Transverse colon (tissue), 4 donors: ENCODE results near the gene FDXR. TPM values are rescaled to one million over a fixed set of nuclear protein-coding genes. Genes with fewer than 3 reads are reported as not detected.

Source experiments
- DNase-seq: peaks from one replicate; pipeline ENCODE4 v3.0.0-alpha.2; 2019
- H3K27ac ChIP-seq, 4 donors: fragments of 200-600 bp; sonication (generic); 2 replicates each; pipeline ENCODE4 v1.5.1; 2016 to 2018; ENCODE audit warnings: inconsistent platforms in 4 of 4
- H3K27me3 ChIP-seq: fragments of 200-600 bp; sonication (generic); 2 replicates; pipeline ENCODE4 v1.5.1; 2017; ENCODE audit warnings: inconsistent platforms
- H3K36me3 ChIP-seq, 4 donors: fragments of 200-600 bp; sonication (generic); 2 replicates each; pipeline ENCODE4 v1.5.1; 2017 to 2019; ENCODE audit warnings: inconsistent platforms in 4 of 4
- H3K4me1 ChIP-seq, 4 donors: fragments of 200-600 bp; sonication (generic); 2 replicates each; pipeline ENCODE4 v1.5.1; 2017 to 2020; ENCODE audit warnings: inconsistent platforms in 4 of 4
- H3K4me3 ChIP-seq, 4 donors: fragments of 200-600 bp; sonication (generic); 1 replicate in 1 of 4; 2 replicates in 3 of 4; pipeline versions ENCODE4 v1.5.1 to v1.6.1; 2017 to 2019; ENCODE audit warnings: inconsistent platforms in 4 of 4
- H3K9me3 ChIP-seq, 2 donors: fragments of 200-600 bp; sonication (generic); 2 replicates each; pipeline ENCODE4 v1.5.1; 2017 to 2019; ENCODE audit warnings: inconsistent platforms in 2 of 2
- EP300 ChIP-seq: sonication (generic); formaldehyde crosslinking; IDR thresholded peaks from one replicate; pipeline ENCODE4 v1.6.1; 2017; ENCODE audit warnings: antibody characterized with exemption, low read depth
- POLR2A ChIP-seq: fragments of 450-650 bp; IDR thresholded peaks from one replicate; pipeline ENCODE4 v1.6.1; 2016; ENCODE audit warnings: antibody characterized with exemption, mild to moderate bottlenecking, moderate library complexity
- POLR2AphosphoS5 ChIP-seq, 3 donors: sonication (generic); formaldehyde crosslinking; IDR thresholded peaks; one replicate each; pipeline ENCODE4 v1.6.1; 2016; ENCODE audit warnings: antibody characterized with exemption in 3 of 3
- WGBS, 2 donors: methylation state at CpG; one replicate each; pipeline ENCODE4 v1.1.5; 2018; ENCODE audit warnings: low coverage in 1 of 2; 5-methylcytosine and 5-hydroxymethylcytosine counted together
- in situ Hi-C, 4 donors: fragments of 200-750 bp; cut with MboI; loops; one replicate each; pipeline versions ENCODE4 v1.15.0 to v1.15.1; 2017; ENCODE audit warnings: low sequenced_read_pairs in 3 of 4, low pct_ligation_motif_present in 1 of 4, low pct_unique_long_range_greater_than_20kb in 1 of 4
- intact Hi-C: fragments of 100-400 bp; cut with DNase I; formaldehyde crosslinking; loops from one replicate; pipeline ENCODE4 v1.15.1; 2023; ENCODE audit warnings: low total_unique reads
- total RNA-seq, 4 donors: library from RNA; depleted of rRNA; stranded (reverse); fragments of >200 nt; gene quantifications; one replicate each; pipeline ENCODE4 v1.1.0, GENCODE V29; 2016
- TF ChIP-seq, protein P1 (sequence below), 5 experiments: fragments of 200-600 bp in 3 of 5; fragments of 450-650 bp in 2 of 5; sonication (generic) in 3 of 5; IDR thresholded peaks; 1 replicate in 2 of 5; 2 replicates in 3 of 5; pipeline ENCODE4 v1.5.1; 2016 to 2017; ENCODE audit warnings: antibody characterized with exemption in 5 of 5, inconsistent platforms in 3 of 5, mild to moderate bottlenecking in 2 of 5, moderate library complexity in 1 of 5

FDXR gene
- total RNA-seq, 4 donors from 2014 or later, result 5.8 to 16.2 (median 10.4) TPM

DNA sequence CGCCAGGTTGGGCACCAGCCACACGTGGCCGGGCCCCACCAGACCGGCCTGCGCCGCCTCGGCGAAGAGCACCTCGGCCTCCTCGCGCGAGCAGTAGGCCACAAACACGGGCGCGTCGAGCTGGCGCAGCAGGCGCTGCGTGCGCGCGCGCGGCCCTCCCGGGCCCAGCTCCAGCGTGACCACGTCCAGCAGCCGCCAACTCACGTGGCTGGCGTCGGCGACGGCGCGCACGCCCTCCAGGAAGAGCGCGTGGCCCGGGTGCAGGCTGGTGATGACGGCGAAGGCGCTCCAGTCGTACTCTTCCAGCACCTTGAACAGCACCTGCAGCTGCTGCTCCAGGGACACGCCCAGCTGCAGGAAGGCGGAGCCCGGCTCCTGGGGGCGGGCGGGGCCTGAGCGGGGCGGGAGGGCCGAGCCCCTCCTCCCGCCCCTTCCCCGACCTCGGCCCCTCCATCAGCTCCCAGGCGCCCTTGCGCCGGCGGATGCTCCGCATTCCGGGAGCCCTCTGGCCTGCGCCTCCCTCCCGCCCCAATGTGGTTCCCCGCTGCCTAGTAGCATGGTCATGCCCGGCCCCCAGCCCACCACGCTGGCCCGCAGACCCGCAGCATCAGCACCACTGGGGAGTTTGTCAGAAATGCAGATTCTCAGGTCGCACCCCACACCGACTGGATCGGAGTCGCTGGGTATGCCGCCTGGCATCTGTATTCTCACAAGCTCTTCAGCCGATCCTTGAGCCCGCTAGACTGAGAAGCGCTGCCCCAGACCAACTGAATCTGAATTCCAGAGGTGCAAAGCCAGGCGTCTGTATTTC is 20.4 kb downstream of the FDXR start:
- peak; percentile 27 for DNase-seq
- Histone ChIP-seq H3K9me3 (no peaks in the 10 kb centered on the region), H3K27me3 (peaks cover 77% of the 10 kb centered on the region), H3K4me1 (peaks cover 0 to 13% (median 11%) of the 10 kb centered on the region in 4 donors), H3K4me3 (no peak overlapping the region), H3K27ac (no peak overlapping the region), H3K36me3 (no peaks in the 10 kb centered on the region)
- TF ChIP-seq, protein P1, sequence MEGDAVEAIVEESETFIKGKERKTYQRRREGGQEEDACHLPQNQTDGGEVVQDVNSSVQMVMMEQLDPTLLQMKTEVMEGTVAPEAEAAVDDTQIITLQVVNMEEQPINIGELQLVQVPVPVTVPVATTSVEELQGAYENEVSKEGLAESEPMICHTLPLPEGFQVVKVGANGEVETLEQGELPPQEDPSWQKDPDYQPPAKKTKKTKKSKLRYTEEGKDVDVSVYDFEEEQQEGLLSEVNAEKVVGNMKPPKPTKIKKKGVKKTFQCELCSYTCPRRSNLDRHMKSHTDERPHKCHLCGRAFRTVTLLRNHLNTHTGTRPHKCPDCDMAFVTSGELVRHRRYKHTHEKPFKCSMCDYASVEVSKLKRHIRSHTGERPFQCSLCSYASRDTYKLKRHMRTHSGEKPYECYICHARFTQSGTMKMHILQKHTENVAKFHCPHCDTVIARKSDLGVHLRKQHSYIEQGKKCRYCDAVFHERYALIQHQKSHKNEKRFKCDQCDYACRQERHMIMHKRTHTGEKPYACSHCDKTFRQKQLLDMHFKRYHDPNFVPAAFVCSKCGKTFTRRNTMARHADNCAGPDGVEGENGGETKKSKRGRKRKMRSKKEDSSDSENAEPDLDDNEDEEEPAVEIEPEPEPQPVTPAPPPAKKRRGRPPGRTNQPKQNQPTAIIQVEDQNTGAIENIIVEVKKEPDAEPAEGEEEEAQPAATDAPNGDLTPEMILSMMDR (IDR thresholded peaks at IDR 0.05), result no peak
- no peak for TF ChIP-seq EP300
- 26% methylated on average over 46 of the region's 76 CpGs; no CpG with 5 or more reads in 1 of the 2 donors for WGBS, 2 donors
- in situ Hi-C loops, result loop anchor here in 2 of 4 donors (25.0 kb wide), 1 partner anchor 115 kb away; the partner anchor contains the start of genes NHERF1 (in 2 of the 2) and RAB37 (in 2 of the 2)
- intact Hi-C loops, result no loop called here

DNA sequence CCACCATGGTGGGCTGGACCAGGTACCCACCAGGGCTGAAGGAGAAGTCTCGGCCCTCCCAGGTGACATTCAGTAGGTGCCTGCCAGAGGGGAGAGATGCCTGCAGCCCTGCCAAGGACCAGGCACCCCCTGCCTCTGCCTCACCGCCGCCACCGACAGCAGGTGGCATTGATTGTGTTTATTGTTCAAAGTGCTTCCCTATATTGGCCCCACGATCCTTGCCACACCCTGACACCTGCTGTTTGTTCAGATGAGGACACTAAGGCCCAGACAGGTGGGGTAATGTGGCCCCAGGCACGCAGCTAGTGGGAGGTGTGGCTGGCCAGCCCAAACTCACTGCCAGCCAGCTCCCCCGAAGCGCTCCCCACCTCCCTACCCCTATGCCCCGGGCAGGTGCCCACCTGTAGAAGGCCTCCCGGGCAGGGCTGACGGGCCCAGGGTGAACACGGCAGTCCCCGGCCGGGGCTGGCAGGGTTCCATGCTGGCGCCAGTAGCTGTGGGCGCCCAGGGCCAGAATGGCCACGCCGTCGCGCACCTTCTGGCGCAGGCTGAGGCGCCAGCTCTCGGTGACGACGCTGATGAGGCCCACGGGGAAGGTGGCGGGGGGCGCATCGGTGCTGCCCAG is 21.1 kb downstream of the FDXR start:
- in situ Hi-C loops, result loop anchor here in 2 of 4 donors (25.0 kb wide), 1 partner anchor 114 kb away; the partner anchor contains the start of genes NHERF1 (in 2 of the 2) and RAB37 (in 2 of the 2)
- no peak for DNase-seq
- no peaks in the 10 kb centered on the region for H3K9me3 ChIP-seq
- intact Hi-C loops, result no loop called here
- peaks cover 70% of the 10 kb centered on the region for H3K27me3 ChIP-seq
- no peak overlapping the region for H3K4me3 ChIP-seq
- H3K4me1 ChIP-seq, result peaks cover 0 to 13% (median 11%) of the 10 kb centered on the region in 4 donors
- WGBS, 2 donors, result 61% methylated on average over 22 of the region's 29 CpGs; no CpG with 5 or more reads in 1 of the 2 donors
- H3K27ac ChIP-seq, result no peak overlapping the region
- TF ChIP-seq POLR2AphosphoS5 (IDR thresholded peaks at IDR 0.05) (peak in 1 of 3 donors; percentile 57), EP300 (no peak), POLR2A (no peak)
- TF ChIP-seq, protein P1 (IDR thresholded peaks at IDR 0.05), result no peak
- H3K36me3 ChIP-seq, result no peaks in the 10 kb centered on the region

DNA sequence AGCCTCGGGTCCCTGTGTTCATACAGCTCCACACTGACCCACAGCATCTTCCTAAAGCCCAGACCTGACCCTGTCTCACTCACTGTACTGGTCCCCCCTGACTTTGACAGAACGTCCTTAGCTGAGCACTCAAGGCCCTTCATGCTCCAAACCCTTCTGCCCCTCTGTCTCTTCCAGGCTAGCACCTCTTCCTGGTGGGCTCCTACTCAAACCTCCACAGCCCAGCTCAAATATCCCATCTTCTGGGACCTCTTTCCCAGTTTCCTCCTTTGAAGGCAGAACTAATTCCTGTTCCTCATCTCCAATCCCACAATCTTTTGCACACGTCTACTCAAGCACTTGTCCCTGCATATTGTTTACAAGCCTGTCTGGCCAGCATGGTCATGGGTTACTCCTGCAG is 21.9 kb downstream of the FDXR start:
- TF ChIP-seq EP300 (no peak), POLR2A (no peak), POLR2AphosphoS5 (IDR thresholded peaks at IDR 0.05) (no peak)
- TF ChIP-seq, protein P1 (IDR thresholded peaks at IDR 0.05), result no peak
- peaks cover 62% of the 10 kb centered on the region for H3K27me3 ChIP-seq
- peaks cover 0 to 13% (median 11%) of the 10 kb centered on the region in 4 donors for H3K4me1 ChIP-seq
- H3K4me3 ChIP-seq, result no peak overlapping the region
- no peak overlapping the region for H3K27ac ChIP-seq
- no peaks in the 10 kb centered on the region for H3K36me3 ChIP-seq
- no peaks in the 10 kb centered on the region for H3K9me3 ChIP-seq
- no peak for DNase-seq
- WGBS, 2 donors, result 57% methylated on average over 1 to 3 of the region's 3 CpGs
- intact Hi-C loops (no loop called here), in situ Hi-C loops (loop anchor here in 2 of 4 donors (25.0 kb wide), 1 partner anchor 114 kb away; the partner anchor contains the start of genes NHERF1 (in 2 of the 2) and RAB37 (in 2 of the 2))

DNA sequence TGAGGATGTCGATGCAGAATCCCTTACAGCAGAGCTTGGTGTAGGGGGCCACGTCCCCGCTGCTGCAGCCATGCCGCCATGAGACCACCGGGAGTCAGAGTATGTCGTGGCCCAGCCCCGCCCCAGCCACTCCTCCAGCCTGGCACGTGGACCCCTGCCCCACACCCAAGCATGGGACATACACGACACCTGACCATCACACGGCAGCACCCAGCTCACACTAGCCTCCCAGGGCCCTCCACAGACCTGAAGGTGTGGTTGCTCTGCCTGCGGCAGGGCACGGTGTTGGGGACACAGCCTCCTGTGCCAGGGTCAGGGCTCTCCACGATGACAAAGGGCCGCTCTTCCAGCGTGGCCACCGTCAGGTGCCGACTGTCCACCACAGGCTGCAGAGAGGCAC is 22.5 kb downstream of the FDXR start:
- Histone ChIP-seq H3K27me3 (peaks cover 56% of the 10 kb centered on the region), H3K36me3 (no peaks in the 10 kb centered on the region), H3K27ac (no peak overlapping the region), H3K9me3 (no peaks in the 10 kb centered on the region), H3K4me3 (no peak overlapping the region), H3K4me1 (peaks cover 0 to 13% (median 11%) of the 10 kb centered on the region in 4 donors)
- 78% methylated on average over 17 of the region's 17 CpGs; no CpG with 5 or more reads in 1 of the 2 donors for WGBS, 2 donors
- in situ Hi-C loops (loop anchor here in 2 of 4 donors (25.0 kb wide), 1 partner anchor 113 kb away; the partner anchor contains the start of genes NHERF1 (in 2 of the 2) and RAB37 (in 2 of the 2)), intact Hi-C loops (no loop called here)
- no peak for DNase-seq
- no peak for TF ChIP-seq EP300
- TF ChIP-seq, protein P1 (IDR thresholded peaks at IDR 0.05), result no peak
- no peak for TF ChIP-seq POLR2A
- TF ChIP-seq POLR2AphosphoS5 (IDR thresholded peaks at IDR 0.05), result no peak
